ENCODE measurements around the gene SP5.

Gene SP5

GRCh38 chr2:170694316-170694715 is 20.8 kb upstream of the SP5 start:
- DNase-seq (ENCODE audit: low read depth, low spot score): no peak
- in situ Hi-C loops (cut with HindIII; ENCODE audit: low sequenced_read_pairs): no loop called here
- TF ChIP-seq, protein P1, sequence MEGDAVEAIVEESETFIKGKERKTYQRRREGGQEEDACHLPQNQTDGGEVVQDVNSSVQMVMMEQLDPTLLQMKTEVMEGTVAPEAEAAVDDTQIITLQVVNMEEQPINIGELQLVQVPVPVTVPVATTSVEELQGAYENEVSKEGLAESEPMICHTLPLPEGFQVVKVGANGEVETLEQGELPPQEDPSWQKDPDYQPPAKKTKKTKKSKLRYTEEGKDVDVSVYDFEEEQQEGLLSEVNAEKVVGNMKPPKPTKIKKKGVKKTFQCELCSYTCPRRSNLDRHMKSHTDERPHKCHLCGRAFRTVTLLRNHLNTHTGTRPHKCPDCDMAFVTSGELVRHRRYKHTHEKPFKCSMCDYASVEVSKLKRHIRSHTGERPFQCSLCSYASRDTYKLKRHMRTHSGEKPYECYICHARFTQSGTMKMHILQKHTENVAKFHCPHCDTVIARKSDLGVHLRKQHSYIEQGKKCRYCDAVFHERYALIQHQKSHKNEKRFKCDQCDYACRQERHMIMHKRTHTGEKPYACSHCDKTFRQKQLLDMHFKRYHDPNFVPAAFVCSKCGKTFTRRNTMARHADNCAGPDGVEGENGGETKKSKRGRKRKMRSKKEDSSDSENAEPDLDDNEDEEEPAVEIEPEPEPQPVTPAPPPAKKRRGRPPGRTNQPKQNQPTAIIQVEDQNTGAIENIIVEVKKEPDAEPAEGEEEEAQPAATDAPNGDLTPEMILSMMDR (IDR thresholded peaks at IDR 0.05; ENCODE audit: low read depth, low read length): no peak
- no peak overlapping the region for H3K4me3 ChIP-seq (ENCODE audit: low read depth, low read length)

- in situ Hi-C loops (cut with HindIII; ENCODE audit: low sequenced_read_pairs): no loop called here
- no peak overlapping the region for H3K4me3 ChIP-seq (ENCODE audit: low read depth, low read length)
- no peak for DNase-seq (ENCODE audit: low read depth, low spot score)
- TF ChIP-seq, protein P1 (IDR thresholded peaks at IDR 0.05; ENCODE audit: low read depth, low read length): no peak
Observed at GRCh38 chr2:170695521-170696410, 19.4 kb upstream of the SP5 start.

GRCh38 chr2:170696948-170697347 is 18.2 kb upstream of the SP5 start:
- H3K4me3 ChIP-seq (ENCODE audit: low read depth, low read length): no peak overlapping the region
- TF ChIP-seq, protein P1 (IDR thresholded peaks at IDR 0.05; ENCODE audit: low read depth, low read length): no peak
- in situ Hi-C loops (cut with HindIII; ENCODE audit: low sequenced_read_pairs): no loop called here
- no peak for DNase-seq (ENCODE audit: low read depth, low spot score)

GRCh38 chr2:170701011-170701410 is 14.1 kb upstream of the SP5 start:
- in situ Hi-C loops (cut with HindIII; ENCODE audit: low sequenced_read_pairs): no loop called here
- TF ChIP-seq, protein P1 (IDR thresholded peaks at IDR 0.05; ENCODE audit: low read depth, low read length): no peak
- H3K4me3 ChIP-seq (ENCODE audit: low read depth, low read length): no peak overlapping the region
- DNase-seq (ENCODE audit: low read depth, low spot score): no peak

DNA sequence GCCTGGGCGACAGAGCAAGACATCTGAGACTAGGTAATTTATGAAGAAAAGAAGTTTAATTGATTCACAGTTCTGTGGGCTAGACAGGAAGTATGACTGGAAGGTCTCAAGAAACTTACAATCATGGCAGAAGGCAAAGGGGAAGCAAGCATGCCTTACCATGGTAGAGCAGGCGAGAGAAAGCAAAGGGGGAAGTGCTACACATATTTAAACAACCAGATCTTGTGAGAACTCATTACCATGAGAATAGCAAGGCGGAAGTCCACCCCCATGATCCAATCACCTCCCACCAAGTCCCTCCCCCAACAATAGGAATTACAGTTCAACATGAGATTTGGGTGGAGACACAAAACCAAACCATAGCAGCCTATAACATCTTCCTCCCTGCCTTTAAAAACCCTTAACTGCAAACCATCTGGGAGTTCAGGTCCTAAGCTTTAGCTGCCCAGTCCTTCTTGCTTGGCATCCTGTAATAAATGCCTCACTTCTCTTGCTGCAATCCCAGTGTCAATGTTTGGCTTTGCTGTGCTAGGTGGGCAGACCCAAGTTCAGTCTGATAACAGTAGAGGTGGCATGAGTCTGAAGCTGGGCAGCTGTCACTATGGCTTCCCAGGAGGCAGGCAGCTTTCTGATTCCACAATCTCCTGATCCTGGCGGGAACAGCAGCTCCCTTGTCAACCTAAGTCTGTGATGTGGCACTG is 11.2 kb upstream of the SP5 start:
- in situ Hi-C loops (cut with HindIII; ENCODE audit: low sequenced_read_pairs): no loop called here
- no peak overlapping the region for H3K4me3 ChIP-seq (ENCODE audit: low read depth, low read length)
- TF ChIP-seq, protein P1 (IDR thresholded peaks at IDR 0.05; ENCODE audit: low read depth, low read length): no peak
- no peak for DNase-seq (ENCODE audit: low read depth, low spot score)

GRCh38 chr2:170707821-170708795 is 7.0 kb upstream of the SP5 start:
- DNase-seq (ENCODE audit: low read depth, low spot score): no peak
- in situ Hi-C loops (cut with HindIII; ENCODE audit: low sequenced_read_pairs): no loop called here
- no peak overlapping the region for H3K4me3 ChIP-seq (ENCODE audit: low read depth, low read length)
- TF ChIP-seq, protein P1 (IDR thresholded peaks at IDR 0.05; ENCODE audit: low read depth, low read length): no peak
